Right ventricle myocardium inferior (tissue), 1 donor: ENCODE measurements around the gene PYCR2. TPM values are rescaled to one million over a fixed set of nuclear protein-coding genes. Genes with fewer than 3 reads are reported as not detected.
"Not testable (repeated sequence)": the region's sequence is repeated elsewhere in the genome, so short reads cannot be mapped to it uniquely, and the experiment has no call there.

ENCODE experiments used
- ATAC-seq: fragments of 200-7000 bp; cut with Tn5 transposase; one replicate; pipeline ENCODE4 v1.9.1; 2020; ENCODE audit warnings: mild to moderate bottlenecking, moderate library complexity
- DNase-seq: peaks from one replicate; pipeline ENCODE4 v3.0.0; 2021; ENCODE audit errors: missing footprints
- intact Hi-C: fragments of 100-400 bp; cut with DNase I; formaldehyde crosslinking; loops from one replicate; pipeline ENCODE4 v1.11.0; 2022
- total RNA-seq: library from RNA; stranded (reverse); fragmentation: NEBNext Ultra II Directional; extraction: Animal tissue kit (Norgen Biotek cat#: 25700); gene quantifications from one replicate; pipeline ENCODE4 v1.2.1, GENCODE V29; 2021
- donor health status: DM: no; HTN: yes; CAD: no; lungs with severe emphysema.

PYCR2 gene
- total RNA-seq, 1 donor from 2014 or later: 58.6 TPM

GRCh38 chr1:225944951-225945350, 20.9 kb upstream of the PYCR2 start:
- no peak for DNase-seq

DNA sequence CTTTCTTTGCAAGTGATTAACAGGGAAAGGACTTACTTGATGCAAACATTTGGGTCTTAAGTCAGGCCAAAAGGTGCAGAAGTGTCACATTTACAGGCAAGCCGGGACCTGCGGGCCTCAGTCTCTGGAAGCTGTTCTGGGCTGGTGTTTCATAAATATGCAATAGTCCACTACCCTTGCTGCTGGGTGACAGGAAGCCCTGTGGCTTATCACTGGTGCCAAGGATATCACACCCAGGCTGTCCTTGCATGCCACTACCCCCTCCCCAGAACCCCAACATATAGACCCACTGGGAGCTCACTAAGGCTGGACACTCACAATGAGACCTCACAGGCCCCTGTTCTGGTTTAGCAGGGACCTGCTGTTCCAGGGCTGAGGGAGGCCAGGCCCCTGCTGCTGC, 20.3 kb upstream of the PYCR2 start:
- DNase-seq (no peak), ATAC-seq (no peak)
- intact Hi-C loops: no loop called here

More at GRCh38 chr1:225944951-225945350, 20.9 kb upstream of the PYCR2 start:
- no peak for ATAC-seq
- intact Hi-C loops: no loop called here

DNA sequence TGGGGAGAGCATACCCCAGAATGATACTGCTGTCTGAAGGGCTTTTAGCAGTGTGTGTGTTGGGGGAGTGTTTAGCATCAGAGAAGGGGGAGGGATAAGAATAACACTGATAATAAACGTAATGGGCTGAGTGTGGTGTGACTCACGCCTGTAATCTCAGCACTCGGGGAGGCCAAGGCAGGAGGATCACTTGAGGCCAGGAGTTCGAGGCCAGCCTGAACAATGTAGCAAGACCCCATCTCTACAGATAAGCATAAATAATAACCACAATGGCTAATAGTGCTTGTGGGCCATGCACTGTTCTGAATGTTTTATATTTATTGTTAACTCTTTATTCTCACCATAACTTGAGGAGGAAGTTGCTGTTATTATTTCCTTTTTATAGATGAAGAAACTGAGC, 19.5 kb upstream of the PYCR2 start:
- ATAC-seq (no peak), DNase-seq (no peak)
- intact Hi-C loops: no loop called here

GRCh38 chr1:225942574-225942973, 18.5 kb upstream of the PYCR2 start:
- DNase-seq (no peak), ATAC-seq (no peak)
- intact Hi-C loops: no loop called here

- ATAC-seq (no peak), DNase-seq (no peak)
- intact Hi-C loops: no loop called here
Measured at GRCh38 chr1:225941942-225942222, 17.8 kb upstream of the PYCR2 start.

DNA sequence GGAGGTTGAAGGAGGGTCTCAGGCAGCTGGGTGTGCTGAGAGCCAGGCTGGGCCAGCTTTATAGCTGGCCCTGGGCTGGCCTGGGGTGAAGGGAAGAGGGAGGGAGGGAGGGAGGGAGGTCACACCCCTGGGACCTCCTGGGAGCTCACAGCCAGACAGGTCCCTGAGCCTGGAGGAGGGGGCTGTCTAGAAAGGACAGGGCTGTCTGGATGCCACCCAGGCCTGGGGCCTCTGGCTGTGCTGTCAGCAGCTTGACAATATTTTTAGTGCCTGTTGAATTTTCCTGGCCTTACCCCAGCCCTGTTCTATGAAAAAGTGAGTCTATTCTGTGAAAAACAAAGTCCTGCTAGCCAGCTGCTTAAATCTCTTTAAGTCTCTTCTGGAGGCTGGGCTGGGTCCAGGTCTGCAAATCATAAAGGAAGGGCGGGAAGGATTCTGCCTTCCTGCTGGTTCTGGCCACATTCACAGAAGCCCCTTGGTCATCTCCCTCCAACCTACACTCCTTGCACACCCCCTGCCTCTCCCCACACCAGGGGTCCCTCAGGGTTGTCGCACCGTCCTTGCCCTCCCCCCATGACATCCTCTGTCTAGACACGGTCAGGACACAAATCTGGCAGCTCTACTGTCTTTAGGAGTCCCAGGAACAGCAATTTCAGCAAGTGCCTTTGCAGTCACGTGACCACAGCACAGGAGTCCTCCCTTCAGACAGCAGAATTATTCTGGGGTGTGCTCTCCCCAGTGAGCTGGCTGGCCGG, 17.3 kb upstream of the PYCR2 start, which contains the start of gene LEFTY2:
Gene LEFTY2 (minus strand): TSS at position 34 of the 755 bp plus-strand sequence. CDS start 80 bp downstream, outside the sequence.
- ATAC-seq (peak; percentile 43), DNase-seq (no peak)
- intact Hi-C loops: no loop called here

DNA sequence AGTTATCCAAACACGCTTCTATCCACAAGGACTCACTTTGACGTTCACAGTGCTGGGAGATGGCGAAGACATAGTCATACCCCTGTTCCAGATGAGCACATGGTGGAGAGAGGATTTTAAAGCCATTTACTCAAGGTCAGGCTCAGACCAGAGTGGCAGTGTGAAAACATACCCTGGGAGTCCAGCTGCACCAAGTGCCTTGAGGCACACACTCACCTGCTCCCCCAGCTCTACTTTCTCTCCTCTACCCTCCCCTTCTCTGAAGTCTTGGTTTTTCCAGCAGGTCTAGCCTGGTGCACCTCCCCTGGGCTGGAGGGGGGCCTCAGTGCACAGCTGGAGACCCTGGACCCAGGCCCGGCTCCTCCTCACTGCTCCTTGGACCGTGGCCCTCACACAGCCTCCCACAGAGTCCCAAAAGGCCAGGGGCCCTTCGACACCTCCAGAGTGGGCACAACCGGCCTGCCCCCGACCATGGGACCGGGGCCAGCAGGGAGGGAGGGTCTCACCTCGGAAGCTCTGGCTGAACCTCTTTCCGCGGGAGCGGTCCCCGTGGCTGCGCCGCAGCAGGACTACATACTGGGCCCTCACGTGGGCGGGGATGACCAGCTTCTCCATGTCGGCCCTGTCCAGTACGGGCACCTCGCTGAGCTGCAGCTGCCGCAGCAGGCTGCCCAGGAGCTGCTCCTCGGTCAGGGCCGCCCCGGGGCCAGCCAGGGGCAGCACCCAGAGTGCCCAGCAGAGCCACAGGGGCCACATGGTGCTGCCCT, 16.5 kb upstream of the PYCR2 start:
- DNase-seq (no peak), ATAC-seq (peak; percentile 40)
- intact Hi-C loops: no loop called here

DNA sequence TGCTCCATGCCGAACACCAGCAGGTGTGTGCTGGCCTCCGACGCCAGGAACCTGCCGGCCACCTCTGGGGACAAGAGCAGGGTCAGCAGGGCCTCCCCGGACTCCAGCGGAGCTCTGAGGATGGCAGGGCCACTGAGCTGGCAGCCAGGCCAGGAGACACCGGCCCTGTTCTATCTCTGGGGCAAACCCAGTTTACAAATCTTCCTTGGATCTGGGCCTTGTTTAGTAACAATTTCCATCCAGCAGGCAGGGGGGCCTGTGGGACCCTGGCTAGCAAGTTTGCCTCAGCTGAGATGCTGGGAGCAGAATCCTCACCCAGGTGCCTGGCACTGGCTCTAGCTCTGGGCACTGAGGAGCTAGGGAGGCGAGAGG, 15.9 kb upstream of the PYCR2 start:
- intact Hi-C loops, DNase-seq, ATAC-seq: not testable (repeated sequence)

- ATAC-seq, DNase-seq, intact Hi-C loops: not testable (repeated sequence)
Measured at GRCh38 chr1:225939097-225939938, 15.3 kb upstream of the PYCR2 start.

DNA sequence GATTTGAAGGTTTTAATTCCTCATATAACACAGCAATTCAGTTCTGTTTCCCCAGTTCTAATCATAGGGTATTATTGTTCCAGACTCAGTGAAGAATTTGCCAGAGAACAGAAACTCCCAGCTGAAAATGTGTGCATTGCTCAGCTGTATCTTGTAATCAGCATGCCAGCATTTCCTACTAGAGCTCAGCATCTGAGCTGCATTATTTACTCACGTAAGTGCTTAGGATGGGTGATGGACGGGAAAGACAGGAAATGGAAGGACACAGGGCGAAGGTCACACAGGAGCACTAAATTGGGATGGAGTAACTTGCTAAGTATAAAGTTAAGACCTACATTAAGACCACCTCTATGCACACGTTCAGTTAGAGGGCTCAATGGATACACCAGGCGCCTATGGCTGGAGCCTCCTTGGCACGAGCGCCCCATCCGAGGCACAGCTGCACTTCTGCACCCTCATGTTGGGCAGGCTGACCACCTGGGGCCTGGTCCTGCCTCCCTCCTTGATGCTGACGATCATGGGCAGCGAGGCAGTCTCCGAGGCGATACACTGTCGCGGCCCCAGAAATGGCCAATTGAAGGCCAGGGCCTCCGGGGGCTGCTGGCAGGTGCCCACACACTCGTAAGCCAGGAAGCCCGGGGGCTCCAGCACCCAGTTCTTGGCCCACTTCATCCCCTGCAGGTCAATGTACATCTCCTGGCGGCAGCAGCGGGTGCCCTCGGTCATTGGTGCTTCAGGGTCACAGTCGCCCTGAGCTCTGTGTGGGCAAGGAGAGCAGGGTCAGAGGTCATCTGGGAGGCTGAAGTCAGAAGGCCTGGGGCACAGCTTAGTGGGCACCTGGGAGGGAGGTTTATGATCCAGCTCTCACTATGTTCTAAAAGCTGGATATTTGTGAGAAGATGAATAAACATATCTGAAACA, 13.3 kb upstream of the PYCR2 start:
- DNase-seq (no peak), ATAC-seq (no peak)
- intact Hi-C loops: no loop called here

- ATAC-seq: no peak
- intact Hi-C loops: no loop called here
- no peak for DNase-seq
Measured at GRCh38 chr1:225936523-225936922, 12.5 kb upstream of the PYCR2 start.

GRCh38 chr1:225936086-225936485, 12.0 kb upstream of the PYCR2 start:
- ATAC-seq, intact Hi-C loops: not testable (repeated sequence)

GRCh38 chr1:225934711-225935110, 10.7 kb upstream of the PYCR2 start:
- intact Hi-C loops: no loop called here
- ATAC-seq (no peak), DNase-seq (no peak)

More at GRCh38 chr1:225936086-225936485, 12.0 kb upstream of the PYCR2 start:
- not testable (repeated sequence) for DNase-seq

GRCh38 chr1:225933072-225933471, 9.0 kb upstream of the PYCR2 start:
- no peak for ATAC-seq

GRCh38 chr1:225931270-225932136, 7.5 kb upstream of the PYCR2 start:
- no peak for ATAC-seq
- DNase-seq: no peak
- intact Hi-C loops: no loop called here

More at GRCh38 chr1:225933072-225933471, 9.0 kb upstream of the PYCR2 start:
- intact Hi-C loops: no loop called here
- DNase-seq: no peak

GRCh38 chr1:225930566-225930965, 6.5 kb upstream of the PYCR2 start:
- ATAC-seq: no peak
- intact Hi-C loops: no loop called here
- DNase-seq: no peak

- not testable (repeated sequence) for ATAC-seq, DNase-seq
- intact Hi-C loops: loop anchor here (10.0 kb wide), 1 partner anchor 275 kb away; the partner anchor contains the start of gene ENAH
Measured at GRCh38 chr1:225929462-225929861, 5.4 kb upstream of the PYCR2 start.
